Keratinocyte (primary cell): ENCODE measurements around the gene UCKL1. TPM values are rescaled to one million over a fixed set of nuclear protein-coding genes. Genes with fewer than 3 reads are reported as not detected.

Experiments used
- DNase-seq: peaks from one replicate; pipeline ENCODE4 v3.0.0-alpha.2; 2011; ENCODE audit warnings: low read depth, missing footprints, low spot score
- FAIRE-seq: peaks from 2 replicates; lab custom pipeline; 2011; peaks lifted over from hg19 to GRCh38; lab: Jason Lieb, UNC
- H2AFZ ChIP-seq: 2 replicates; pipeline ENCODE4 v1.6.0; 2012; ENCODE audit warnings: low read length, control low read depth, inconsistent platforms; ENCODE audit not compliant: control insufficient read depth
- H3K27ac ChIP-seq: 2 replicates; pipeline ENCODE4 v1.5.1; 2011; ENCODE audit warnings: low read length; ENCODE audit not compliant: control insufficient read depth, insufficient read depth
- H3K27me3 ChIP-seq: 3 replicates; pipeline ENCODE4 v1.6.0; 2011; ENCODE audit warnings: low read length; ENCODE audit not compliant: control insufficient read depth, insufficient read depth; ENCODE audit errors: extremely low read depth
- H3K36me3 ChIP-seq, 2 experiments: 2 replicates in 1 of 2; 3 replicates in 1 of 2; pipeline ENCODE4 v1.5.1; 2011; ENCODE audit warnings: low read length in 2 of 2, mild to moderate bottlenecking in 1 of 2; ENCODE audit not compliant: control insufficient read depth in 2 of 2, insufficient read depth in 2 of 2; ENCODE audit errors: extremely low read depth in 1 of 2
- H3K4me1 ChIP-seq: 3 replicates; pipeline ENCODE4 v1.5.1; 2011; ENCODE audit warnings: low read length; ENCODE audit not compliant: control insufficient read depth, insufficient read depth; ENCODE audit errors: extremely low read depth
- H3K4me2 ChIP-seq: 3 replicates; pipeline ENCODE4 v1.6.0; 2011; ENCODE audit warnings: low read depth, low read length; ENCODE audit not compliant: control insufficient read depth, insufficient read depth; ENCODE audit errors: extremely low read depth
- H3K4me3 ChIP-seq, 3 experiments: fragments of 200-600 bp in 1 of 3; sonication (generic) in 1 of 3; 2 replicates in 2 of 3; 3 replicates in 1 of 3; pipeline ENCODE4 v1.5.1; 2011 to 2016; ENCODE audit warnings: low read length in 3 of 3, mild to moderate bottlenecking in 3 of 3, control low read depth in 2 of 3, inconsistent platforms in 1 of 3, low read depth in 1 of 3, mixed read lengths in 1 of 3, mixed run types in 1 of 3, moderate library complexity in 1 of 3; ENCODE audit not compliant: control insufficient read depth in 2 of 3, insufficient read depth in 2 of 3; ENCODE audit errors: extremely low read depth in 1 of 3
- H3K79me2 ChIP-seq: 2 replicates; pipeline ENCODE4 v1.6.0; 2012; ENCODE audit warnings: low read length; ENCODE audit not compliant: control insufficient read depth, insufficient read depth
- H3K9ac ChIP-seq: 3 replicates; pipeline ENCODE4 v1.6.0; 2011; ENCODE audit warnings: low read length; ENCODE audit not compliant: control insufficient read depth, insufficient read depth; ENCODE audit errors: extremely low read depth
- H3K9me1 ChIP-seq: 3 replicates; pipeline ENCODE4 v1.6.0; 2011; ENCODE audit warnings: low read length; ENCODE audit not compliant: control insufficient read depth, insufficient read depth; ENCODE audit errors: extremely low read depth
- H3K9me3 ChIP-seq: 2 replicates; pipeline ENCODE4 v1.5.1; 2012; ENCODE audit warnings: low read depth, low read length; ENCODE audit not compliant: control insufficient read depth
- H4K20me1 ChIP-seq: 3 replicates; pipeline ENCODE4 v1.6.0; 2011; ENCODE audit warnings: low read length; ENCODE audit not compliant: control insufficient read depth, insufficient read depth; ENCODE audit errors: extremely low read depth
- CTCF ChIP-seq, 3 experiments: IDR thresholded peaks in 1 of 3; conservative IDR thresholded peaks in 1 of 3; optimal IDR thresholded peaks in 1 of 3; 2 replicates in 2 of 3; 3 replicates in 1 of 3; pipeline versions ENCODE3 to v1.5.1; 2011; ENCODE audit warnings: low read length in 3 of 3, mild to moderate bottlenecking in 3 of 3, moderate library complexity in 2 of 3, control low read depth in 1 of 3, inconsistent platforms in 1 of 3; ENCODE audit not compliant: insufficient read depth in 2 of 3; ENCODE audit errors: extremely low read depth in 1 of 3
- EZH2 ChIP-seq: IDR thresholded peaks from one replicate; pipeline ENCODE4 v1.6.1; 2012; ENCODE audit warnings: inconsistent platforms, mild to moderate bottlenecking, low read length, moderate library complexity
- dilution Hi-C: fragments of 300-500 bp; cut with MboI; formaldehyde crosslinking; loops from one replicate; pipeline ENCODE4 v1.7.0; 2020; ENCODE audit warnings: low sequenced_read_pairs; ENCODE audit not compliant: extremely low pct_ligation_motif_present
- polyA minus RNA-seq, 3 experiments: library from RNA; depleted of rRNA, polyadenylated mRNA; stranded (reverse); fragments of >200 nt; gene quantifications; 1 replicate in 1 of 3; 2 replicates in 1 of 3; 3 replicates in 1 of 3; pipeline ENCODE4 v1.2.3, GENCODE V29; 2011
- polyA plus RNA-seq, 5 experiments: library from polyadenylated mRNA; depleted of rRNA in 3 of 5; stranded (reverse) in 3 of 5; stranded (forward) in 1 of 5; unstranded in 1 of 5; fragments of >200 nt; gene quantifications; 1 replicate in 1 of 5; 2 replicates in 3 of 5; 3 replicates in 1 of 5; pipeline versions ENCODE4 v1.2.1 to v1.2.3, GENCODE V29; 2011 to 2012; ENCODE audit warnings: missing spikeins in 2 of 5, low read depth in 1 of 5, low replicate concordance in 1 of 5

Gene UCKL1
- polyA plus RNA-seq: 24.1 to 42.2 TPM (median 28.7 TPM) in 3 replicates
- polyA plus RNA-seq (2011; ENCODE audit: low read depth): 16.9 TPM
- polyA plus RNA-seq (2011; cell fraction: cytosol; rRNA removed): 19.8 and 32.7 TPM in 2 replicates
- polyA plus RNA-seq (2011; cell fraction: nucleus; rRNA removed): 61.6 and 80.2 TPM in 2 replicates
- polyA plus RNA-seq (2012; ENCODE audit: low replicate concordance): 21.7 and 23.1 TPM in 2 replicates
- polyA minus RNA-seq: 23.3 to 28.6 TPM (median 28.4 TPM) in 3 replicates
- polyA minus RNA-seq (2011; cell fraction: cytosol; rRNA and poly(A)+ RNA removed): 34.1 TPM
- polyA minus RNA-seq (2011; cell fraction: nucleus; rRNA and poly(A)+ RNA removed): 25.4 and 26.4 TPM in 2 replicates

GRCh38 chr20:63955827-63956663 lies at the start of gene UCKL1:
TSS of gene UCKL1 (minus strand) at chr20:63956416. CDS start at chr20:63956372, 44 bp downstream.
- dilution Hi-C loops: no loop called here
- Histone ChIP-seq H4K20me1 (peaks cover 18% of the 10 kb centered on the region), H3K27ac (peak within 1 kb of the TSS; percentile 81), H3K27me3 (no peaks in the 10 kb centered on the region), H3K4me1 (peaks cover 36% of the 10 kb centered on the region), H3K9me3 (no peaks in the 10 kb centered on the region), H3K9me1 (no peaks in the 10 kb centered on the region), H2AFZ (peak within 1 kb of the TSS; percentile 70), H3K36me3 (peaks cover 0 to 15% of the 10 kb centered on the region in 2 experiments), H3K4me3 (peak within 1 kb of the TSS; percentile 79 to 98 (median 91)), H3K79me2 (peaks cover 45% of the 10 kb centered on the region), H3K4me2 (peak within 1 kb of the TSS; percentile 88), H3K9ac (peak within 1 kb of the TSS; percentile 88)
- FAIRE-seq (no peak), DNase-seq (no peak)
- TF ChIP-seq EZH2 (no peak), CTCF (optimal IDR thresholded peaks at IDR 0.05 in 1 of 3, IDR thresholded peaks at IDR 0.05 in 1 of 3, conservative IDR thresholded peaks at IDR 0.05 in 1 of 3; ENCODE audit: extremely low read depth in 1 of 3, insufficient read depth in 2 of 3, low read length in 3 of 3) (no peak)

GRCh38 chr20:64005394-64005793 lies 49.2 kb upstream of the UCKL1 start:
- Histone ChIP-seq H3K27ac (no peak overlapping the region), H3K27me3 (no peaks in the 10 kb centered on the region), H3K4me1 (peaks cover 9% of the 10 kb centered on the region), H3K79me2 (peaks cover 3% of the 10 kb centered on the region), H4K20me1 (no peaks in the 10 kb centered on the region), H3K4me3 (no peak overlapping the region), H3K4me2 (no peak overlapping the region), H3K9me1 (no peaks in the 10 kb centered on the region), H3K9me3 (no peaks in the 10 kb centered on the region), H3K9ac (no peak overlapping the region), H3K36me3 (peaks cover 32 to 33% of the 10 kb centered on the region in 2 experiments), H2AFZ (no peak overlapping the region)
- dilution Hi-C loops: no loop called here
- TF ChIP-seq CTCF (optimal IDR thresholded peaks at IDR 0.05 in 1 of 3, IDR thresholded peaks at IDR 0.05 in 1 of 3, conservative IDR thresholded peaks at IDR 0.05 in 1 of 3; ENCODE audit: extremely low read depth in 1 of 3, insufficient read depth in 2 of 3, low read length in 3 of 3) (no peak), EZH2 (no peak)
- no peak for DNase-seq
- FAIRE-seq: no peak
